K562 (cell line): ENCODE data around the gene SLC35F4. TPM values are rescaled to one million over a fixed set of nuclear protein-coding genes. Genes with fewer than 3 reads are reported as not detected.

ENCODE experiments used
- HEY1 ChIP-seq: fragments of 250-450 bp; sonication (Bioruptor Pico); IDR thresholded peaks from 2 replicates; pipeline ENCODE4 v1.5.0; 2020; ENCODE audit warnings: mild to moderate bottlenecking, moderate library complexity, borderline replicate concordance
- KDM4B ChIP-seq, 2 experiments: fragments of 450-650 bp in 1 of 2; sonication (generic) in 1 of 2; IDR thresholded peaks; 2 replicates each; pipeline ENCODE4 v1.6.1; 2016 to 2017; ENCODE audit warnings: borderline replicate concordance in 2 of 2, antibody characterized with exemption in 1 of 2, low read depth in 1 of 2, mild to moderate bottlenecking in 1 of 2
- PRPF4 ChIP-seq: fragments of 200-400 bp; formaldehyde crosslinking; IDR thresholded peaks from one replicate; pipeline ENCODE4 v1.6.1; 2017; ENCODE audit warnings: low read length, low read depth, mild to moderate bottlenecking; ENCODE audit not compliant: insufficient read depth, poor library complexity, severe bottlenecking
- RAD21 ChIP-seq, 2 experiments: fragments of 250-450 bp in 1 of 2; fragments of 450-650 bp in 1 of 2; sonication (Bioruptor Pico) in 1 of 2; formaldehyde crosslinking in 1 of 2; IDR thresholded peaks in 1 of 2; conservative IDR thresholded peaks in 1 of 2; 2 replicates each; pipeline versions ENCODE4 v1.4.0 to v1.8.0; 2020 to 2022; ENCODE audit warnings: mild to moderate bottlenecking in 2 of 2, moderate library complexity in 1 of 2
- RCOR1 ChIP-seq, 2 experiments: IDR thresholded peaks; 2 replicates each; pipeline ENCODE4 v1.6.1; 2012; ENCODE audit warnings: low read depth in 2 of 2, low read length in 2 of 2, borderline replicate concordance in 1 of 2, improper control_type of control experiment in 1 of 2
- REST ChIP-seq, 2 experiments: fragments of 450-650 bp; formaldehyde crosslinking in 1 of 2; IDR thresholded peaks; 2 replicates each; pipeline versions ENCODE4 v1.4.0 to v1.6.1; 2014 to 2020; ENCODE audit warnings: mild to moderate bottlenecking in 2 of 2, borderline replicate concordance in 1 of 2, low read depth in 1 of 2
- ZFPM2 ChIP-seq: fragments of 250-450 bp; sonication (Bioruptor Pico); IDR thresholded peaks from 2 replicates; pipeline ENCODE4 v1.5.1; 2022; ENCODE audit warnings: mild to moderate bottlenecking
- polyA plus RNA-seq, 8 experiments: library from polyadenylated mRNA; depleted of rRNA in 4 of 8; stranded (reverse) in 5 of 8; unstranded in 3 of 8; fragments of >200 nt; fragmentation: Nextera tagmentation in 2 of 8; fragmentation: Illumina TruSeq in 1 of 8; extraction: Ambion mirVana in 2 of 8; extraction: Trizol in 1 of 8; gene quantifications; 2 replicates each; pipeline versions ENCODE4 v1.2.1 to v1.2.3, GENCODE V29; 2011 to 2014; ENCODE audit warnings: inconsistent platforms in 1 of 8, missing spikeins in 1 of 8
- total RNA-seq, 7 experiments: library from RNA; depleted of rRNA in 6 of 7; stranded (reverse); fragments of >200 nt in 6 of 7; fragmentation: Illumina TruSeq in 2 of 7; extraction: Trizol in 2 of 7; gene quantifications; 2 replicates each; pipeline versions ENCODE4 v1.2.1 to v1.2.3, GENCODE V29; 2011 to 2021; ENCODE audit warnings: low replicate concordance in 1 of 7

SLC35F4 gene
- total and polyA plus RNA-seq, 9 of the 15 experiments (the other 6 are each of a cell fraction or from before 2014, with no cell fraction given), result 0.01 TPM; not detected in 8

GRCh38 chr14:57865403-57866198 lies at the start of gene SLC35F4 (continued):
- peak; percentile 82 for TF ChIP-seq REST (IDR thresholded peaks at IDR 0.05; ENCODE audit: borderline replicate concordance)
- TF ChIP-seq REST (CRISPR knock-in tag; IDR thresholded peaks at IDR 0.05; ENCODE audit: low read depth), result no peak
- no peak for TF ChIP-seq RCOR1 (IDR thresholded peaks at IDR 0.05; ENCODE audit: borderline replicate concordance in 1 of 2, low read depth in 2 of 2, low read length in 2 of 2)
- TF ChIP-seq PRPF4, result no peak
- TF ChIP-seq ZFPM2 (CRISPR knock-in tag), result no peak
- no peak for TF ChIP-seq HEY1 (CRISPR knock-in tag)
- no peak for TF ChIP-seq RAD21 (CRISPR knock-in tag; conservative IDR thresholded peaks at IDR 0.05 in 1 of 2, IDR thresholded peaks at IDR 0.05 in 1 of 2)
- TF ChIP-seq KDM4B (IDR thresholded peaks at IDR 0.05; ENCODE audit: borderline replicate concordance in 2 of 2, low read depth in 1 of 2), result no peak
